ENCODE results near the gene ZBTB38. TPM values are rescaled to one million over a fixed set of nuclear protein-coding genes. Genes with fewer than 3 reads are reported as not detected.

The ZBTB38 gene, protein sequence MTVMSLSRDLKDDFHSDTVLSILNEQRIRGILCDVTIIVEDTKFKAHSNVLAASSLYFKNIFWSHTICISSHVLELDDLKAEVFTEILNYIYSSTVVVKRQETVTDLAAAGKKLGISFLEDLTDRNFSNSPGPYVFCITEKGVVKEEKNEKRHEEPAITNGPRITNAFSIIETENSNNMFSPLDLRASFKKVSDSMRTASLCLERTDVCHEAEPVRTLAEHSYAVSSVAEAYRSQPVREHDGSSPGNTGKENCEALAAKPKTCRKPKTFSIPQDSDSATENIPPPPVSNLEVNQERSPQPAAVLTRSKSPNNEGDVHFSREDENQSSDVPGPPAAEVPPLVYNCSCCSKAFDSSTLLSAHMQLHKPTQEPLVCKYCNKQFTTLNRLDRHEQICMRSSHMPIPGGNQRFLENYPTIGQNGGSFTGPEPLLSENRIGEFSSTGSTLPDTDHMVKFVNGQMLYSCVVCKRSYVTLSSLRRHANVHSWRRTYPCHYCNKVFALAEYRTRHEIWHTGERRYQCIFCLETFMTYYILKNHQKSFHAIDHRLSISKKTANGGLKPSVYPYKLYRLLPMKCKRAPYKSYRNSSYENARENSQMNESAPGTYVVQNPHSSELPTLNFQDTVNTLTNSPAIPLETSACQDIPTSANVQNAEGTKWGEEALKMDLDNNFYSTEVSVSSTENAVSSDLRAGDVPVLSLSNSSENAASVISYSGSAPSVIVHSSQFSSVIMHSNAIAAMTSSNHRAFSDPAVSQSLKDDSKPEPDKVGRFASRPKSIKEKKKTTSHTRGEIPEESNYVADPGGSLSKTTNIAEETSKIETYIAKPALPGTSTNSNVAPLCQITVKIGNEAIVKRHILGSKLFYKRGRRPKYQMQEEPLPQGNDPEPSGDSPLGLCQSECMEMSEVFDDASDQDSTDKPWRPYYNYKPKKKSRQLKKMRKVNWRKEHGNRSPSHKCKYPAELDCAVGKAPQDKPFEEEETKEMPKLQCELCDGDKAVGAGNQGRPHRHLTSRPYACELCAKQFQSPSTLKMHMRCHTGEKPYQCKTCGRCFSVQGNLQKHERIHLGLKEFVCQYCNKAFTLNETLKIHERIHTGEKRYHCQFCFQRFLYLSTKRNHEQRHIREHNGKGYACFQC (N-terminal part only)
- total RNA-seq = 154 and 205 TPM in 2 replicates

DNA sequence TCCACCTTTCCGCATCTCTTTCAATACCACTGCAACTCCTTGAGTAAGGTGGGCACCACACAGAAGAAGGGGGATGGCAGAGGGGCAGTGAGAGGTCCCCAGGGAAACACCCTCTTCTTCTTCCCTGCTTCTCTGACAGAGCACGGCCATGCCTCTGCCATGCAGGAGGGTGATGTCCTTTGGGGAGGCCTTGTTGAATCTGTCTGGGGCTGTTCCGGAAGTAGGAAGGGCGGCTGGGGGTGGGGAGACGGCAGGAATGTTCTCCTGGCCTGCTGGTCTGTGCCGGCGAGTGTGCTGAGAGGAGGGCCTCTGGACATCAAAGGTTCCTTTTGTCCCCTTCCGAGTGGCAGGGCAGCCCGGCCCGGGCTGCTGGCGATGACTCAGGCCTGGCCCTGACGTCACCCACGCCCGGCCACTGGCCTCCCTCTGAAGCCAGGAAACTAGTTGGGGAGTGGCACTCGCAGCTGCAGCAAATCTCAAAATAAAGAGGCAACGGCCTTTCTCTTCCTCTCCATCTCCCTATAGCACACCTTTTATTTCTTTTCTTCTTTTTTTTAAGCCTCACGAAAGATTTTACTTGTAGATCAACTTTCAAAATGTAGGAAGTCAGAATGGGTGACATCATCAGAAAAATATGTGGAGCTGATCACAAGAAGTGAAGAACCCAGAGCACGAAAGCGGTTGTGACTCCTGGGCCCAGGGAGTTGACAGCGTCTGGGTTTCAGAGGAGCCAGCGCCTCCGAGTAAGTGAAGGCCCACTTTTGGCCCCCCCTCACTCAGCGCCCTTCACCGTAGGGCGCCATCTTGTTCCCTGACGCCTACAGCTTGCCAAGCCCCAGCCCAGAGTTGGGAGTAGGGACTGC, at the start of gene ZBTB38:
TSS of gene ZBTB38 (plus strand) at position 443 of the 863 bp plus-strand sequence. CDS start 73,885 bp downstream, outside the sequence.

Other genes starting within 250 kb of the ZBTB38 start
- 6.9 and 17.3 TPM in 2 replicates for gene PXYLP1, start 136.7 kb upstream of the ZBTB38 start, total RNA-seq
- 7.4 and 16.8 TPM in 2 replicates for gene RASA2, start 118.5 kb downstream of the ZBTB38 start, total RNA-seq

All from cardiac atrium fibroblast (primary cell).